Stimulated activated CD4-positive, alpha-beta T cell treated with anti-CD3 and anti-CD28 coated beads, Interleukin-1b, Interleukin-23, amount 100 ng/mL, for 24 hours (primary cell): Measurements from ENCODE around the gene COL18A1.
"Not testable (repeated sequence)": the region's sequence is repeated elsewhere in the genome, so short reads cannot be mapped to it uniquely, and the experiment has no call there.

Source experiments
- DNase-seq, 4 experiments: peaks; one replicate each; pipeline ENCODE4 v3.0.0-alpha.2; 2020; ENCODE audit warnings: low read depth in 4 of 4, low spot score in 1 of 4

COL18A1 gene

GRCh38 chr21:45438391-45439145, 33.6 kb downstream of the COL18A1 start:
- DNase-seq: no peak

- peak; percentile 70 to 84 (median 78) for DNase-seq
Observed at GRCh38 chr21:45439161-45439872, 34.4 kb downstream of the COL18A1 start.

GRCh38 chr21:45439901-45440461, 35.0 kb downstream of the COL18A1 start:
- no peak for DNase-seq

GRCh38 chr21:45440736-45441350, 35.9 kb downstream of the COL18A1 start:
- DNase-seq: no peak

GRCh38 chr21:45441431-45442255, 36.7 kb downstream of the COL18A1 start:
- DNase-seq: no peak

GRCh38 chr21:45442276-45442675, 37.3 kb downstream of the COL18A1 start:
- no peak for DNase-seq

GRCh38 chr21:45442686-45443594, 38.0 kb downstream of the COL18A1 start:
- DNase-seq: not testable (repeated sequence)

GRCh38 chr21:45443595-45444181, 38.7 kb downstream of the COL18A1 start:
- DNase-seq: no peak

- no peak for DNase-seq
Observed at GRCh38 chr21:45444385-45444784, 39.4 kb downstream of the COL18A1 start.

GRCh38 chr21:45445369-45445768, 40.4 kb downstream of the COL18A1 start:
- DNase-seq: no peak

GRCh38 chr21:45447821-45448220, 42.9 kb downstream of the COL18A1 start:
- DNase-seq: no peak

- DNase-seq: no peak
Observed at GRCh38 chr21:45448283-45448809, 43.4 kb downstream of the COL18A1 start.

GRCh38 chr21:45448810-45449657, 44.1 kb downstream of the COL18A1 start:
- DNase-seq: no peak

- DNase-seq: no peak
Observed at GRCh38 chr21:45449658-45450422, 44.9 kb downstream of the COL18A1 start.

- no peak for DNase-seq
Observed at GRCh38 chr21:45450423-45451090, 45.6 kb downstream of the COL18A1 start.

GRCh38 chr21:45451091-45451740, 46.3 kb downstream of the COL18A1 start:
- no peak for DNase-seq
